HG02798 (cell line): Measurements from ENCODE around the gene C14orf180.
"Not testable (repeated sequence)": the region's sequence is repeated elsewhere in the genome, so short reads cannot be mapped to it uniquely, and the experiment has no call there.

Experiments
- ATAC-seq: cut with Tn5 transposase; IDR thresholded peaks from one replicate; pipeline ENCODE4 v1.9.1; 2021; ENCODE audit warnings: mild to moderate bottlenecking; ENCODE audit not compliant: unreplicated experiment, poor library complexity

The C14orf180 gene

GRCh38 chr14:104603711-104604401 is 24.3 kb downstream of the C14orf180 start:
- ATAC-seq = no peak

DNA sequence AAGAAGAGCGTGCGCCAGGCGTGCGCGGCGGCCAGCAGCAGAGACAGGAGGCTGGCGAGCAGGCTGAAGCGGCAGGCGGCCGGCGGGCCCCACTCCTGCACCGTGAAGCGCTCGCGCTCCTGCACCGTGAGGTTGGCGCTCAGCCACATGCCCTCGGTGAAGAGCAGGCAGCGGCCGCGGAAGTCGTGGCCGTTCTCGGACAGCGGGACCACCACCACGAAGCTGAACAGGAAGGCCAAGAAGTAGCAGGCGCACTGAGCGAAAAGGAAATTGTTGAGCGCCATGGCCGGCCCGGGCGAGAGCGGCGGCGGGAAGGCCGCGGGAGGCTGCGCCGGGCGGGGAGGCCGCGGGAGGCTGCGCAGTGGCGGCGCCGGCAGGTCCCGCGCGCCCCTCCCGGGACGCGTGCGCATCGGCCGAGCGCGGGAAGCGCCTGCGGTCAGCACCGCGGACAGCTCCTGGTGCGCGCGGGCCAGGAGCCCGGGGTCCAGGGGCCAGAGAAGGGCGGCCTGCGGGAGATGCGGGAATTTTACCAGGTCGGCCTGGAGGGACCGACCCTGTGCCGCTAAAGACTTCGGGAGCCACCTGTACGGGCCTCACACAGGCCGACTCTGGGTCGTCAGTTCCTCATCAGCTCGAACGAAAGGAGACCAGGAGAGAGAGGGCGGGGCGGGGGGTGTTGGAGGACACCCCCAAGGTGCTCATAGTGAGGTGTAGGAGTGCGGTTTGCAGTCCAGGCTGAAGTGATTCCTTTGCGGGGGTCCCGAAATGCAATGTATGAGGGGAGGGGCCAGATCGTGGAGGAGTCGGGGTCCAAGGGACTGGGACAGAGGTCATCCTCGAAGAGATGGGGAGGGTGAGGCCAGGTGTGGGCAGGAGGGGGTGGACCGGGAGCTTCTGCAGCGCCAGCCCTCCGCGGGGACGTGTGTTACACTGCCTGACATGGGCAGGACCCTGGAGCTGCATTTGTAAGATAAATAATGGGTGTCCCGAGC is 25.2 kb downstream of the C14orf180 start, which contains the start of gene TMEM179:
Gene TMEM179 (minus strand): TSS at position 315 of the 992 bp plus-strand sequence. CDS start 31 bp downstream, at position 284.
- ATAC-seq = no peak

GRCh38 chr14:104609666-104610065 is 30.1 kb downstream of the C14orf180 start:
- ATAC-seq = no peak

DNA sequence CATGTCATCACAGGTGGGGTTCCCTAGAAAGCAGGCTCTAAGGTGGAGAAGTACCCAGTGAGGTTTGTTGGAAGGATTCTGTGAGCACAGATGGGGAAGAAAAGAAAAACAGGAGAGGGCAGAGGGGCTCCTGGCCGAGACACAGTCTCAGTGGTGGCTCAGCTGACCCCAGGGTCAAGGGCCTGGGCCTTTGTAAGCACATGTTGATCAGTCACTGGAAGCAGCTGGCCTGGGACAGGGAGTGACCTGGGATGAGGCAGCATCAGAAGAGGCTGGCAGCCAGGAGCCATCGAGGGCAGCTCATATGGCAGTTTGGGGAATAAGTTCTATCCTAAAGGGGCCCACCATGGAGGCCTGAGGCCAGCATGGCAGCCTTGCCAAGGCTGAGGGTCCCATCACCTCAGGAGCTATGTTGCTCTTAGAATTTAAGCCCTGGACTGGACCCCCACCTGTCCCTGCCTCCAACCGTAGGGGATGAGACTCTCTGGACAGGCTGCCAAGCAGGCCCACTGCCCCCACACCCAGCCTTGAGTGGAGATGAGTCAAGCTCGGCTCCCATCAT is 31.3 kb downstream of the C14orf180 start:
- no peak for ATAC-seq

DNA sequence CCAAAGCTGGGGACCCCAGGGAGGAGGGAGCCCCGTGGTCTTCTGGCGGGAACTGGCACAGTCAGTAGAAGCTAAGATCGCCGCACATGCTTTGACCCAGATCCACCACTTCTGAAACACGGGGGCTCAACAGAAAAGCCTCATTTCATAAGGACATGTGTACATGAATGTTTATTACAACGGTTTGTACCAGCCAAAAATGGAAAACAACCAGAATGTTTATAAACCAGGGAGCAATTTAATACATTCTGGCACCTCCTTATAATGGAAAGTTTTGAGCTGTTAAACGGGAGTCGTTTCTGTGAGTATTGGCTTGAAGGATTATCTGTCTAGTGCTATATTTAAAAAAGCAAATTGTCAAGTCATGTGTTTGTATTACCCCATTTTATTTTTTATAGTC is 32.3 kb downstream of the C14orf180 start:
- ATAC-seq = no peak

GRCh38 chr14:104614126-104614812 is 34.7 kb downstream of the C14orf180 start:
- no peak for ATAC-seq

GRCh38 chr14:104624939-104625338 is 45.4 kb downstream of the C14orf180 start:
- no peak for ATAC-seq

GRCh38 chr14:104632781-104633180 is 53.2 kb downstream of the C14orf180 start:
- ATAC-seq = no peak

DNA sequence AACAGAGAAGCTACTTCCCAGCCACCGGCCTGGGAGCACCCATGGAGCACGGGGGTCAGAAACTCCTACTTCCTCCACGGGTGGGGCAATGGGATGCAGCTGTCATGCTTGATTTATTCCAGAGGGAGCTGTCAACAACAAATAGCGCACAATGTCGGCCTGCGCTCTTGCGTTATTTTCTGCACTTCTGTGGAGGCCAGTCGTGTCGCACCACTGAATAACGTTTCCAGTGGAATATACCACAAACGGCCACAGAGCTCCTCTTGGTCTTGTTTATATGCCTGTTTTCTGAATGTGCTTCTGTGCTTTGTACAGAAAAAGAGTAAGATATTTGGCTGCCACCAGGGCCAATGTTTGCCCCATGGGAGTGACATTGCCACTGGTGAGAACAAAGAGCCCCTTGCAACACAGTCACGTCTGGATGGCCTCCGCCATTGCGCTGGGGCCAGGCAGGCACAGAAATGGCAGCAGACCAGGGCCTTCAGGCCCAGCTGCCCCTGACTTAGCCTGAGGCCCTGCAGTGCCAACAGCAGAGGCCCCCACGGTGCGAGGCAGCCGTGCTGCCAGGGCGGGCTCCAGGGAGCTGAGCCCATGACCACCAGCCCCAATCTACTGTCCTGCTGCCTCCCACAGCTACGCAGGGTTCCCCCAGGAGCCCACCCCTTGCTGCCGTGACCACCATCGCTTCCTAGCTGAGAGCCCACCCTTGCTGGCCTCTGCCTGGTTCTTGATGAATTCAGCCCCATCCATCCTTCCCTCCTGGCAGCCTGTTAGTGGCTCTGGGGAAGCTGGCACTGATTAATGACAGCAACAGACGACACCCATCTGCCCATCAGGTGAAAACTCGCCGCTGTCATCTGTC is 53.9 kb downstream of the C14orf180 start:
- ATAC-seq = no peak

DNA sequence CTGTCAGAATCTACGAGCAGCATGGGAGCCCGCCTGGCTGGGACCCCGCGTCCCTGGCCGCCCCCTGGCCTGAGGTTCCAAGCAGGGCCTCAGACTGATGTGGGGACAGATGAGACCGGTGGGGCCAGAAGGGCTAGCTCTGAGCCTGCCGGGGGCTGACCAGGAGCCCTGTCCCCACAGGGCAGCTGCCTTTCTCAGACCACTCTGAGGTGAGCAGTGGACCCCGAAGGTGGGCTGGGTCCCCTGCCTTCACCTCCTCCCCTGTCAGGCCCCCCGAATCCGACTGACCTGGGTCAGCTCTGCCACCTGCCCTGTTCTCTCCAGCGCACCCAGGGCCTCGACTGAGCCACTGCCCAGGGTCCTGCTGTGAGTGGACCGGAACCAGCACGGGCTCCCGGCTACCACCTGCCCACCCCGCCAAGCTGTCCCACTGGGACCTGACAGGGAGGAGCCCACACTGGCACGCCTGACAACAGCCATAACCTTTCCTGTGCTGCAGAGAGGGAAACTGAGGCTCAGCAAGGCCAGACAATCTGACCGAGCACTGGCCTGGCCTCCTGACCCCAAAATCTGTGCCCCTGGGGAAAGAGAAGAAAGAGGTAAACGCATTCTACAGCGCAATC is 54.7 kb downstream of the C14orf180 start:
- ATAC-seq = no peak

GRCh38 chr14:104634886-104635570 is 55.5 kb downstream of the C14orf180 start:
- ATAC-seq = no peak

- no peak for ATAC-seq
Observed at GRCh38 chr14:104635717-104636116, 56.2 kb downstream of the C14orf180 start.

DNA sequence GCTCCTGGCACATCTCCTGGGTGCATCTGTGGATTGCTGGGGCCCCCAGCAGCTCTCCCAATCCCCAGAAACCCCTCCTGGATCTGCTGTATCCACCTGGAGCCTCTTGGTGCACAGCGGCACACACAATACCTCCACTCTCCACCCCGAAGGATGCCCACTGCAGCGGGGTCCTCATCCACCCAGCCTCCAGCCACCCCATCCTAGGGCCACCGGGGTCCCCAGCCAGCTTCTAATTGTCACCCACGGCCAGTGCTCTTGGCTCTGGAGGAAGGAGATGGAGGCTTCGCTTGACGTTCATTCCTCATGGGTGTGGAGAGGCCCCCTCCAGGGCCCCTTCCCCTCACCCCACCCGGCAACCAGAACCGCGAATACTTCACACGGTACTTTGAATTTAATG is 56.6 kb downstream of the C14orf180 start:
- ATAC-seq = no peak

GRCh38 chr14:104636846-104637545 is 57.4 kb downstream of the C14orf180 start:
- not testable (repeated sequence) for ATAC-seq

- no peak for ATAC-seq
Observed at GRCh38 chr14:104637546-104638003, 58.0 kb downstream of the C14orf180 start.

GRCh38 chr14:104638190-104638589 is 58.6 kb downstream of the C14orf180 start:
- no peak for ATAC-seq

DNA sequence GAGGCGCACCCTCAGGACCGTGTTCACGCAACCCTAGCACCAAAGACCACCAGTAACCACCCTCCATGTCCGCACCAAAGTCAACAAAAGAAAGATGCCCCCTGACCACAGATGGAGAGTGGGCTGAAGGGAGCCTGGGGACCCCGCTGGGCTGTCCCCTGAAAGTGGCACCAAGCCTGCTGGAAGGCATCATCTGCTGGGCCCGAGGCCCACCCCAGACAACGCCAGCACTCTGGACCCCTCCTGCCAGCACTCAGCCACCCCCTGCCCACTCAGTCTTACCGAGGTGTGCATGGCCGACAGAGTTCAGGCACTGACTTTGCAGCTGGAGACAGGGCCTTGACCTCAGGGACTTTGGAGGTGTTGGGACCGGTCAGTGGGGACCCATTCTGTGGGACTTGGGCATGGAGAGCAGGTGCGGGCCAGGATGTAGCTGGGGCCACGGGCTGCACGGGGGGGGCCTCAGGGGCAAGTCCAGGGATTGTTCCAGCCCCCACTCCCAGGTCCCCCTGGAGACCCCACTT is 59.4 kb downstream of the C14orf180 start:
- no peak for ATAC-seq
